ENCODE measurements around the gene CWF19L1.

DNA sequence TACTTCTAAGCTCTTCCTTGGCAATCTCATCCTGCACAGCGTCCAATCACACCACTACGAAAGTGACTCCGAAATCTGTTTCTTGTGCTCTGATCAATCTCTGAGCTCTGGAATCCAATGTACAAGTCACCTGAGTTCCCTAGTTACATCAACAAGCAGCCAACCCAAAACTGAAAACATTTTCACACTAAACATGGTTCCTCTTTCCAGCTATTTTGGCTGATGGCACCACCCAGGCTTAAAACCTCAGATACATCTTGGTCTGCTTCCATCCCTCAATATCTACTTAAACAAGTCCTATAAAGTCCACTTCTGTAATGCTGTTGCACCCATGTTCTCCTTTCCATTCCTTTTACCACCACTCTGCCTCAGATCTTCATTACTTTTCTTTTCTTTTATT, 15.5 kb upstream of the CWF19L1 start:
- TF ChIP-seq POLR2AphosphoS5 (IDR thresholded peaks at IDR 0.05; ENCODE audit: low read depth, low read length) (no peak), POLR2A (IDR thresholded peaks at IDR 0.05; ENCODE audit: low read depth, low read length) (no peak)

All from GM12892 (cell line).